A673 (cell line): ENCODE measurements around the gene MAN1B1.

Source experiments
- EZH2 ChIP-seq: fragments of 200-600 bp; sonication (generic); IDR thresholded peaks from 2 replicates; pipeline ENCODE4 v1.6.1; 2017; ENCODE audit warnings: borderline replicate concordance, low read depth, mild to moderate bottlenecking, mixed read lengths, antibody characterized with exemption, low read length; ENCODE audit not compliant: poor library complexity, severe bottlenecking
- TF ChIP-seq, protein P1 (sequence below): fragments of 300-800, 200-600 bp; sonication (generic); conservative IDR thresholded peaks from 2 replicates; pipeline ENCODE4 v1.5.1; 2017; ENCODE audit warnings: low read depth, mild to moderate bottlenecking, antibody characterized with exemption, low read length, moderate library complexity, mixed read lengths

DNA sequence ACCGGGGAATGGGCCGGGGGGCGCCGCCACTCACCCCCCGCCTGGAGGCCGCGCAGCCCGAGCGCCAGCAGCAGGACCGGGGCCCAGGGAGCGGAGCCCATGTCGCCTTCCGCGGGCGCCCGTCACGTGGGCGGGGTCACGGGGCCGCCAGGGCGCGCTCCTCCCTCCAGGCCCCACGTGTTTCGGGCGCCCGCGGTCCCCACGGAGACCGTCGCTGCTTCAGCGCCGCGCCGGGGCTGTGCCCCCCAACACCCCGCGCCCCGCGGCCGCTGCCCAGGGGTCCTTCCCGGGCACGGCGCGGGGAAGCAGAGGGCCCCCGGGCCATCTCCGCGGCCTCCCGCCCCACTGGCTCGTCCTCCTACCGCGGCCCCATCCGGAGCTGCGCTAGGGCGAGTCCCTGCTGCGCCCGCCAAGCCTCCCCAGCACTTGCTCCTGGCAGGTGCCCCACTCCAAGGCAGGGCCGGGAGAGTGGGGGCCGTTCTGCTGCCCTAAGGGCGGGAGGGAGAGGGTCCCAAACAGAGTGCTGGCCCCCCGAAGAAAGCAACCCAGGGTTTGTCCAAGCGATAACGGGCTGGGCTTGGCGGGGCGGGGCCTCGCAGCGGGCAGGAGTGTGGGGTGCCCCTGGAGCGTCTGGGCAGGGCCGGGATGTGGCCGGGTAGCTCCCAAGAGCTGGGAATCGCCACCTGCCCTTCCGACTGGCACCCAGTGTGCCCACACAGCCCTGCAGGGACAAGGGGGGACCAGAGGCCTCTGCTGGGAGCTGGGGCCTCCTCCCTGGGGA is 28.0 kb downstream of the MAN1B1 start, which contains the start of gene DPP7:
- TF ChIP-seq, protein P1, sequence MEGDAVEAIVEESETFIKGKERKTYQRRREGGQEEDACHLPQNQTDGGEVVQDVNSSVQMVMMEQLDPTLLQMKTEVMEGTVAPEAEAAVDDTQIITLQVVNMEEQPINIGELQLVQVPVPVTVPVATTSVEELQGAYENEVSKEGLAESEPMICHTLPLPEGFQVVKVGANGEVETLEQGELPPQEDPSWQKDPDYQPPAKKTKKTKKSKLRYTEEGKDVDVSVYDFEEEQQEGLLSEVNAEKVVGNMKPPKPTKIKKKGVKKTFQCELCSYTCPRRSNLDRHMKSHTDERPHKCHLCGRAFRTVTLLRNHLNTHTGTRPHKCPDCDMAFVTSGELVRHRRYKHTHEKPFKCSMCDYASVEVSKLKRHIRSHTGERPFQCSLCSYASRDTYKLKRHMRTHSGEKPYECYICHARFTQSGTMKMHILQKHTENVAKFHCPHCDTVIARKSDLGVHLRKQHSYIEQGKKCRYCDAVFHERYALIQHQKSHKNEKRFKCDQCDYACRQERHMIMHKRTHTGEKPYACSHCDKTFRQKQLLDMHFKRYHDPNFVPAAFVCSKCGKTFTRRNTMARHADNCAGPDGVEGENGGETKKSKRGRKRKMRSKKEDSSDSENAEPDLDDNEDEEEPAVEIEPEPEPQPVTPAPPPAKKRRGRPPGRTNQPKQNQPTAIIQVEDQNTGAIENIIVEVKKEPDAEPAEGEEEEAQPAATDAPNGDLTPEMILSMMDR = no peak
- no peak for TF ChIP-seq EZH2
